Activated CD8-positive, alpha-beta memory T cell treated with anti-CD3 and anti-CD28 coated beads, Interleukin-2, amount 50 U/mL, for 24 hours (primary cell): ENCODE data around the gene UBP1.
"Not testable (repeated sequence)": the region's sequence is repeated elsewhere in the genome, so short reads cannot be mapped to it uniquely, and the experiment has no call there.

ENCODE experiments used
- DNase-seq: peaks from one replicate; pipeline ENCODE4 v3.0.0-alpha.2; 2020; ENCODE audit errors: extremely low read depth

UBP1 gene

GRCh38 chr3:33391255-33391995 lies 48.8 kb downstream of the UBP1 start:
- DNase-seq: no peak

GRCh38 chr3:33389908-33390307 lies 50.3 kb downstream of the UBP1 start:
- DNase-seq: no peak

- DNase-seq: no peak
Measured at GRCh38 chr3:33388374-33389100, 51.7 kb downstream of the UBP1 start.

- DNase-seq: no peak
Measured at GRCh38 chr3:33386631-33387030, 53.6 kb downstream of the UBP1 start.

GRCh38 chr3:33385423-33385822 lies 54.8 kb downstream of the UBP1 start:
- no peak for DNase-seq

GRCh38 chr3:33383951-33384350 lies 56.3 kb downstream of the UBP1 start:
- DNase-seq: no peak

GRCh38 chr3:33380653-33381052 lies 59.6 kb downstream of the UBP1 start:
- DNase-seq: no peak

- DNase-seq: no peak
Measured at GRCh38 chr3:33377931-33378330, 62.3 kb downstream of the UBP1 start.

- no peak for DNase-seq
Measured at GRCh38 chr3:33377489-33377888, 62.7 kb downstream of the UBP1 start.

GRCh38 chr3:33373082-33373437 lies 67.1 kb downstream of the UBP1 start:
- no peak for DNase-seq

GRCh38 chr3:33372218-33373081 lies 67.8 kb downstream of the UBP1 start:
- DNase-seq: no peak

- DNase-seq: no peak
Measured at GRCh38 chr3:33364531-33365128, 75.6 kb downstream of the UBP1 start.

GRCh38 chr3:33364060-33364459 lies 76.1 kb downstream of the UBP1 start:
- DNase-seq: no peak

GRCh38 chr3:33363113-33363800 lies 76.9 kb downstream of the UBP1 start:
- no peak for DNase-seq

GRCh38 chr3:33360136-33360825 lies 79.9 kb downstream of the UBP1 start:
- DNase-seq: no peak

- no peak for DNase-seq
Measured at GRCh38 chr3:33358172-33358781, 81.9 kb downstream of the UBP1 start.

GRCh38 chr3:33355611-33356010 lies 84.6 kb downstream of the UBP1 start:
- DNase-seq: no peak

GRCh38 chr3:33339758-33340157 lies 100.4 kb downstream of the UBP1 start:
- DNase-seq: no peak

GRCh38 chr3:33338936-33339465 lies 101.2 kb downstream of the UBP1 start:
- not testable (repeated sequence) for DNase-seq
